ENCODE data around the gene CRISPLD2. TPM values are rescaled to one million over a fixed set of nuclear protein-coding genes. Genes with fewer than 3 reads are reported as not detected.

CRISPLD2 gene
- total RNA-seq, 1 donor from 2014 or later: 0.53 TPM

DNA sequence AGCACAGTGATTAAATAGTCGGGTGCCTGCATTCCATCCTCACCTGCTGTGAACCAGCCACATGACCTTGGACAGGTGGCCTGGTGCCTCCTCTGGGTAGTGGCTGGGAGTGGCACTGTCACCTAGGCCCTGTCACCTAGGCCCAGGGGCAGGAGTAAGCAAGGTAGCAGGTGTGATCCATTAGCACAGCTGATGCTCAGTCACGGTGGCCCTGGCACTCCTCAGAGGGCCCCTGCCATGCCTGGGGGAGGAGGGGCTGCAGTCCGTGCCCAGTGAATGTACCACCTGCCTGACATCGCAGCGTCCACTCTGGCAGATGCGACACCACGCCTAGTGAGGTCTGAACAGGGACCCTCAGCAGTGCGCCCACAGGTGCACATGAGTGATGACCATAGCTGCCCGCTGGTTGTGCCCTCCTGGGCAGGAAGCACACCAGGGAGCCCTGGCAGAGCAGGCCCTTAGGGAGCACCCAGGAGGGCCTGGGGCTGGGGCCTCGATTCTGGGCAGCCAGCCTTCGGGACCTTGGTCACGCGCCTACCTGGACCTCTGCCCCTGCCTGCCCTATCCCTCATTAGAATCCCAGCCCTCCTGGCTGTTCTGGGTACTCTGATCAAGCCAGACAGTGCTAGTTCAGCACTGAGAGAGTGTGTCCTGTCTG, 33.1 kb upstream of the CRISPLD2 start:
- no peak for DNase-seq (ENCODE audit: low read depth)
- TF ChIP-seq, protein P1, sequence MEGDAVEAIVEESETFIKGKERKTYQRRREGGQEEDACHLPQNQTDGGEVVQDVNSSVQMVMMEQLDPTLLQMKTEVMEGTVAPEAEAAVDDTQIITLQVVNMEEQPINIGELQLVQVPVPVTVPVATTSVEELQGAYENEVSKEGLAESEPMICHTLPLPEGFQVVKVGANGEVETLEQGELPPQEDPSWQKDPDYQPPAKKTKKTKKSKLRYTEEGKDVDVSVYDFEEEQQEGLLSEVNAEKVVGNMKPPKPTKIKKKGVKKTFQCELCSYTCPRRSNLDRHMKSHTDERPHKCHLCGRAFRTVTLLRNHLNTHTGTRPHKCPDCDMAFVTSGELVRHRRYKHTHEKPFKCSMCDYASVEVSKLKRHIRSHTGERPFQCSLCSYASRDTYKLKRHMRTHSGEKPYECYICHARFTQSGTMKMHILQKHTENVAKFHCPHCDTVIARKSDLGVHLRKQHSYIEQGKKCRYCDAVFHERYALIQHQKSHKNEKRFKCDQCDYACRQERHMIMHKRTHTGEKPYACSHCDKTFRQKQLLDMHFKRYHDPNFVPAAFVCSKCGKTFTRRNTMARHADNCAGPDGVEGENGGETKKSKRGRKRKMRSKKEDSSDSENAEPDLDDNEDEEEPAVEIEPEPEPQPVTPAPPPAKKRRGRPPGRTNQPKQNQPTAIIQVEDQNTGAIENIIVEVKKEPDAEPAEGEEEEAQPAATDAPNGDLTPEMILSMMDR (IDR thresholded peaks at IDR 0.05; ENCODE audit: insufficient read depth, low read length, severe bottlenecking): no peak
- H3K36me3 ChIP-seq (ENCODE audit: control insufficient read depth, insufficient read depth, low read length): no peaks in the 10 kb centered on the region
- no peaks in the 10 kb centered on the region for H3K27me3 ChIP-seq (ENCODE audit: control insufficient read depth, insufficient read depth, low read length)
- FAIRE-seq: no peak
- H3K4me3 ChIP-seq (ENCODE audit: low read depth, low read length): no peak overlapping the region

DNA sequence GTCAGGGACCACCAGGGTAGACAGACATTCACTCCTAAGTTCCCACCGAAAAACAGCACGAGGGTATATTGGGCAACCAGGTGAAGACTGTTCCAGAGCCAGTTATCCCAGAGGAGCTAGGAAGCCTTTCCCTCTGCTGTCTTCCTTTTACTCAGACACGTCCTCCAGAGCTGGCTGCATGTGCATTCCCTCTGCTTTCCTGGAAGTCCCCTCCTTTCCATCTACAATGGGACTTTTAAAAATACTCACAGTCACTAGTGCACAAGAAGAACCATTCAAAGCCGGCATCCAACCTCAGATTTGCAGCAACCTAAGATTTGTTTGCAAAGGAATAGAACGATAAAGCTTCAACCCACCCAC, 32.5 kb upstream of the CRISPLD2 start:
- TF ChIP-seq, protein P1 (IDR thresholded peaks at IDR 0.05; ENCODE audit: insufficient read depth, low read length, severe bottlenecking): no peak
- FAIRE-seq (peak; percentile 43), DNase-seq (ENCODE audit: low read depth) (no peak)
- H3K36me3 ChIP-seq (ENCODE audit: control insufficient read depth, insufficient read depth, low read length): no peaks in the 10 kb centered on the region
- no peak overlapping the region for H3K4me3 ChIP-seq (ENCODE audit: low read depth, low read length)
- H3K27me3 ChIP-seq (ENCODE audit: control insufficient read depth, insufficient read depth, low read length): no peaks in the 10 kb centered on the region

DNA sequence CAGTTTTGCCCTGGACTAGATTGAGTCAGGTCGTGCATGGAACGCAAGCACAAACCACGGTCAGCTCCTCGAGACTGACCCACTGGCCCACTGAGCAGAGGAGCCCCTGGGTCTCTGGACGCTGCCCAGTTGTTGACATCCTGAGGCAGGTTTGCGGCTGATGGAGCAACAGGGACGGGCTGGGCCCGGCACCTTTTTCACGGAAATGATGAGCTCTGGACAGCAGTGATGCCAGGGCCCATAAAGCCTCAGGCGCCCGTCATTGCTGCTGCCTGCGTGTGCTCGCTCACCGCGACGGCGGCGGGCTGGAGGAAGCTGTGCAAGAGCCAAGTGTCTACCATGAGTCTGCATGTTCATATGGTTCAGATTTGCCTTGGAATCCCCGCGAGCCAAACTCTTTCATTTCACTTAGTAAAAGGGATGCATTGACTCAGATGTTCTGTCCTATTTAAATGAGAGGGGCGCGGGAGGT, 30.8 kb upstream of the CRISPLD2 start:
- Histone ChIP-seq H3K4me3 (ENCODE audit: low read depth, low read length) (no peak overlapping the region), H3K36me3 (ENCODE audit: control insufficient read depth, insufficient read depth, low read length) (no peaks in the 10 kb centered on the region), H3K27me3 (ENCODE audit: control insufficient read depth, insufficient read depth, low read length) (no peaks in the 10 kb centered on the region)
- TF ChIP-seq, protein P1 (IDR thresholded peaks at IDR 0.05; ENCODE audit: insufficient read depth, low read length, severe bottlenecking): no peak
- DNase-seq (ENCODE audit: low read depth) (no peak), FAIRE-seq (peak; percentile 64)

DNA sequence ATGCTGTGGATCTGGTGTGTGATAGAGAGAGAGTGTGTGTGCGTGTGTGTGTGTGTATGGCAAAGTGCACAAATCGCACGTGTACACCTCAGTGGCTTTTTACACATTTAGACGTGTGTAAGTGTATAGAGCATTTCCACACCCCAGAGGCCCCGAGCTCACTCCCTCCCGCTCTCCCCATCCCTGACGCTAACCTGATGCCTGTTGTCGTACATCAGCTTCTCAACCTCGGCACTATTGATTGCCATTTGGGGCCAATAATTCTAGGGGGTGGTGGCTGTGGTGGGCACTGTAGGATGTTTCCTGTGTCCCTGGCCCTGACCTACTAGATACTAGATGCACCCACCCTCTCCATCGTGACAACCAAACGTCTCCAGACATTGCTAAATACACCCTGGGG, 30.4 kb upstream of the CRISPLD2 start:
- DNase-seq (ENCODE audit: low read depth) (no peak), FAIRE-seq (peak; percentile 23)
- TF ChIP-seq, protein P1 (IDR thresholded peaks at IDR 0.05; ENCODE audit: insufficient read depth, low read length, severe bottlenecking): no peak
- H3K27me3 ChIP-seq (ENCODE audit: control insufficient read depth, insufficient read depth, low read length): no peaks in the 10 kb centered on the region
- no peaks in the 10 kb centered on the region for H3K36me3 ChIP-seq (ENCODE audit: control insufficient read depth, insufficient read depth, low read length)
- no peak overlapping the region for H3K4me3 ChIP-seq (ENCODE audit: low read depth, low read length)

DNA sequence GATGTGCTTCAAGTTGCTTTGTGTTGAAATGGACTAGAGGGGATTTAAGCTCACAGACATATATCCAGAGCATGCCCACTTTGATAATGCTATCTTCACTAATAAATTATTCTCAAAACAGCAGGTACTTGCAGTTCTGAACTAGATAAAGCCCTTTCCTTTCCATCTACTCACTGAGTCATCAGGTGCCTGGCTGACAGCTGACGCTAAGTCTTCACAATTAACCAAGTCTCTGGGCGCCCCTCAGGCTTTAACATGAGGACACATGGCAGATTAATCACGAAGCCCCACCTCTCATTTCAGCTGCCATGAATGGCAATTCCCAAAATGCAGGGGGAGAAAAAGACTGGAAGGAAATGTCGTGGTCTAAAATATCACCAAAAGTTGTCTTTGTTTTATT, 29.5 kb upstream of the CRISPLD2 start:
- DNase-seq (ENCODE audit: low read depth): no peak
- H3K27me3 ChIP-seq (ENCODE audit: control insufficient read depth, insufficient read depth, low read length): no peaks in the 10 kb centered on the region
- FAIRE-seq: no peak
- H3K36me3 ChIP-seq (ENCODE audit: control insufficient read depth, insufficient read depth, low read length): no peaks in the 10 kb centered on the region
- TF ChIP-seq, protein P1 (IDR thresholded peaks at IDR 0.05; ENCODE audit: insufficient read depth, low read length, severe bottlenecking): no peak
- no peak overlapping the region for H3K4me3 ChIP-seq (ENCODE audit: low read depth, low read length)

DNA sequence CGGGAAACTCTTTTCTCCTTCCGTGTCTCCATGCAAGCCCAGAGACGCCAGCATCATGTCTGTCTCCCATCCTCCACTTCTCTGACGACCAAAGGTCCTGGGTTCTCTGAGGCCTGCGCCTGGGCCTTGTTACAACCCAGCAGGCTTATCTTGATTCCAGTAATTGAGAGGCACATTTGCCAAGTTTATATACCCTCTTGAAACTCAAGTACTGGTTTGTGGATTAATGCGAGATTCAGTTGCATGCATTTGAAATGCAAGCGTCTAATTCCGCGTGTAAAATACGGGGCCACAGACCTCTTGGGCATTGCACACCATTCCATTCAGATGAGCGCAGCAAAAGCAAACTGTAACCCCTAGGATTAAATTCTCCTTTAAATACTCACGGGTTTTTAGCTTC, 28.7 kb upstream of the CRISPLD2 start:
- TF ChIP-seq, protein P1 (IDR thresholded peaks at IDR 0.05; ENCODE audit: insufficient read depth, low read length, severe bottlenecking): no peak
- Histone ChIP-seq H3K36me3 (ENCODE audit: control insufficient read depth, insufficient read depth, low read length) (no peaks in the 10 kb centered on the region), H3K27me3 (ENCODE audit: control insufficient read depth, insufficient read depth, low read length) (no peaks in the 10 kb centered on the region), H3K4me3 (ENCODE audit: low read depth, low read length) (no peak overlapping the region)
- no peak for DNase-seq (ENCODE audit: low read depth)
- FAIRE-seq: no peak

All from bronchial epithelial cell (primary cell).